Myocyte (in vitro differentiated cells): Measurements from ENCODE around the gene ADIPOQ. TPM values are rescaled to one million over a fixed set of nuclear protein-coding genes. Genes with fewer than 3 reads are reported as not detected.
"Not testable (repeated sequence)": the region's sequence is repeated elsewhere in the genome, so short reads cannot be mapped to it uniquely, and the experiment has no call there.

Source experiments
- DNase-seq: peaks from one replicate; pipeline ENCODE4 v3.0.0-alpha.2; 2012; ENCODE audit warnings: low read depth
- total RNA-seq: library from RNA; depleted of rRNA; stranded (reverse); fragments of >200 nt; gene quantifications from 2 replicates; pipeline ENCODE4 v1.2.3, GENCODE V29; 2014

The ADIPOQ gene
- total RNA-seq, 1 donor from 2014 or later = not detected

DNA sequence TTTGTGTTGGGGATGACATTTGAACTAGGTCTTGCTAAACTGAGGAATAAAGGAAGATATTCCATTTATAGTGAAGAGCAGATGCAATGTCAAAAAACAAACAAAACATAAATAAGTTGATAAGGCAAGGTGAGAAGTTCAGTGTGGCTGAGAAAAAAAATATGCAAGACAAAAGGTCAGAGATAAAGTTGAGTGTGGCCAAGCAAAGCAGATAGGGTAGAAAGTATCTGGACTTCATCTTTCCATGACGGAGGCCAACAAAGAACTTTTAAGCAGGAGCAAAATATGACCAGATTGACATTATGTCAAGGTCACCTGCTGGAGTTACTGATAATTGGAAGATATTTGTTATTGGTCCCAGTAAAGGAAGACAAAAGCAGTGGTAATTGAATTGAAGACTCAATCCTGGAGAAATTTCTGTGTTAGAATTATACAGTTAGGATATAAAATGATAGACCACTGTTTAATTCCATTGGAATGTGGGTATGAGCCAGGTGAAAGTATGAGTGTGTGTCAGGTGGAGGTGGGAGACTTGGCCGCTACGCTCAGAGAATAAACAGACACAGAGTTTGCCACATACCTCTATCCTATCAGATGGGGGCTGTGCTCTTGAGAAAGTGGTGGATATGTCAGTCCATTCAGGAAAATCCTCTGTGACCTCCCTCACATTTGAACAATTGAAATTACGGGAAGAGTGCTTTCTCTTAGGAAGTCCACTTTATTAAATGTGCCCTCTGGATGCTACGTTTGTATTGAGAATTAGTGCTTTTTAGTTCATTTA, 28.1 kb downstream of the ADIPOQ start:
- no peak for DNase-seq

DNA sequence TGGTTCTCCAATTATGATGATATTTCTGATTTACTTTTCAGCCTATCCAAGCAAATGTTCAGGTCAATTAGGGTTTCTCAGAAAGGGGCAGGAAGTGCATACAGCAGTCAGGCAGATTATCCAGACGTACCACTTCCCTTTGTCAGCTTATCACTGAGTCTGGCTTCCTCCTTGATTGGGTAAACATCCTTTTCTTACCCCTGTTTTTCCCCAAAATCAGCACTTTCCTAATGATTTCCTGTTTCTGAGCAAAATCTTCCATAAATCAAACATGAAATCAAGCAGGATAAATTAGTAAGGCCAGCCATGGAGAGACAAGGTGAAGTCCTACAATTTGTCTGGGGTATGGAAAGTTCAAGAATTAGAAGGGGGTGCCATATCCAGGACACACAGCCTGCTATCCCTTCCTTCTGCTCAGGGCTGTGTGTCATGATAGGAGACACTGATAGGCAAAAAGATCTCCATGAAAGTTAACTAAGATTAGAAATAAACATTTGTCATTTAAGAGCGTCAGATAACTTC, 29.0 kb downstream of the ADIPOQ start:
- no peak for DNase-seq

DNA sequence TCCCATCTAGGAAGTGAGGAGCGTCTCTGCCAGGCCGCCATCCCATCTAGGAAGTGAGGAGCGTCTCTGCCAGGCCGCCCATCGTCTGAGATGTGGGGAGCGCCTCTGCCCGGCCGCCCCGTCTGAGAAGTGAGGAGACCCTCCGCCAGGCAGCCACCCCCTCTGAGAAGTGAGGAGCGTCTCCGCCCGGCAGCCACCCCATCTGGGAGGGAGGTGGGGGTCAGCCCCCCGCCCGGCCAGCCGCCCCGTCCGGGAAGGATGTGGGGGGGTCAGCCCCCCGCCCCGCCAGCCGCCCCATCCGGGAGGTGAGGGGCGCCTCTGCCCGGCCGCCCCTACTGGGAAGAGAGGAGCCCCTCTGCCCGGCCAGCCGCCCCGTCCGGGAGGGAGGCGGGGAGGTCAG, 31.3 kb downstream of the ADIPOQ start:
- DNase-seq = not testable (repeated sequence)

DNA sequence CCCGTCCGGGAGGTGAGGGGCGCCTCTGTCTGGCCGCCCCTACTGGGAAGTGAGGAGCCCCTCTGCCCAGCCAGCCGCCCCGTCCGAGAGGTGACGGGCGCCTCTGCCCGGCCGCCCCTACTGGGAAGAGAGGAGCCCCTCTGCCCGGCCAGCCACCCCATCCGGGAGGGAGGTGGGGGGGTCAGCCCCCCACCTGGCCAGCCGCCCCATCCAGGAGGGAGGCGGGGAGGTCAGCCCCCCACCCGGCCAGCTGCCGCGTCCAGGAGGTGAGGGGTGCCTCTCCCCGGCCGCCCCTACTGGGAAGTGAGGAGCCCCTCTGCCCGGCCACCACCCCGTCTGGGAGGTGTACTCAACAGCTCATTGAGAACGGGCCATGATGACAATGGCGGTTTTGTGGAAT, 31.7 kb downstream of the ADIPOQ start:
- DNase-seq = not testable (repeated sequence)

DNA sequence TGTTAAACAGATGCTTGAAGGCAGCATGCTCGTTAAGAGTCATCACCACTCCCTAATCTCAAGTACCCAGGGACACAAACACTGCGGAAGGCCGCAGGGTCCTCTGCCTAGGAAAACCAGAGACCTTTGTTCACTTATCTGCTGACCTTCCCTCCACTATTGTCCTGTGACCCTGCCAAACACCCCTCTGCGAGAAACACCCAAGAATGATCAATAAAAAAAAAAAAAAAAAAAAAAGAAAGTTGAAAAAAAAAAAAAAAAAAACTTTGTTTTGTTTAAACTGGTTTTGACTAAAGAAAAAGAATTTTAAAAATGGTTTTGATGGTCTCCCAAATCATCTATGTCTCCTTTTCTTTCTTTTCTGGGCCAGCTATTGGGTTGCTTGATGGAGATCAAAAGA, 32.3 kb downstream of the ADIPOQ start:
- not testable (repeated sequence) for DNase-seq

DNA sequence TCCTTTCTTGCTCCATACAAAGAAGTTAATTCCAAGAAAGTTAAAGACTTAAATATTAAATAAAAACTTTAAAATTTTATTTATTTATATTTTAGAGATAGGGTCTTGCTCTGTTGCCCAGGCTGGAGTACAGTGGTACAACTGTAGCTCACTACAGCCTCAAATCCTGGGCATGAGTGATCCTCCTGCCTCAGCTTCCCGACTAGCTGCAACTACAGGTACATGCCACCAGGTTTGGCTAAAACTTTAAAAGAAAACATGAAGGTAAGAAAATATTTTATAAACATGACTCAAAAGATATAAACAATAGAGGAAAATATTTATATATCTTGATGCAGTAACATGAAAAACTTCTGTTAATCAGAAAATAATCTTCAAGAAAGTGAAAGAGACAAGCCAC, 33.2 kb downstream of the ADIPOQ start:
- DNase-seq = no peak

DNA sequence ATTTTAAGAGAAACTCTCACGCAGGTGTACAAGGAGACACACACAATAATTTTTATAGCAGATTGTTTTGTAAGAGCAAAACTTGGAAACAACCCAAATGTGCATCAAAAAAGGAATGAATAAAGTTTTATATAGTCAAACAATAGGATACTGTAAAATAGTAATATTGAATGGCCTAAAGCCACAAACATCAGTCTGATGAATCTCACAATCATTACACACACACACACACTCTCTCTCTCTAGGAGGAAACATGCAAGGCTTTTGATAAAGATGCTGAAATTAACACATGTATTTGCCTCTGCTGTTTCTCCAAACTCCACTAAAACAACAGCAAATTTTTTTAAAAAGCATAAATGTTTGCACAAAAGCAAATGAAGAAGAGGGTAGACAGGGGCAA, 37.3 kb downstream of the ADIPOQ start:
- no peak for DNase-seq

DNA sequence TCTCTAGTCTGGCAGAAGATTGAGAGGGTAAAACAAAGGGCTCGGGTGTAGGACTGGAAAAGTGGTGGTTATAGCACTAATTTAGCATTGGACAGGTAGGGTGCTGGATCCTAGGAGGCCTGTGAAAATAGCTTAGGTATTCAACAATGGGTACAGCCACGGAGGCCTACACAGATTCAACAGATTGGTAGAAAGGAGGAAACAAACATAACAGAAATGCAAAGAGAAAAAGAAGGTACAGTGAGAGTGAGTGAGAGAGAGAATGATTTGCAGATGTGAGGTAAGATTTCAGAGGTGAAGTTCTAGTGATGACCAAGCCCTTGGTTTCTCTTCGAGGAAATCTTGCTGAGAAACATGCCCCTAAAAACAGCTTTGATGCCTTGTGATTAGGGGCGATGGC, 37.9 kb downstream of the ADIPOQ start:
- DNase-seq = no peak

DNA sequence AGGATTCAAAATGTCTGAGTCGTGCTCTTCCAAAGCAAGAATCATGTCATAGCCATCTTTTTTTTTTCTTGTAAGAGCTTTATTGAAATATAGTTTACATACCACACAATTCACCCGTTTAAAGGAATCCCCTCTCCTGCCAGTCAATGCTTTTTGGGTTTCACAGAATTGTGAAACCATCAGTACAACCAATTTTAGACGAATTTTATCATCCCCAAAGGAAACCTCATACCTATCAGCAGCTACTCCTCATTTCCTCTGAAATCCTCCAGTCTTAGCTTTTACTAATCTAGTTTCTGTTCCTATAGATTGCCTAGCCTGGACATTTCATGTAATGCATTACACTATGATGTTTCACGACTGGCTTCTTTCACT, 39.6 kb downstream of the ADIPOQ start:
- no peak for DNase-seq

DNA sequence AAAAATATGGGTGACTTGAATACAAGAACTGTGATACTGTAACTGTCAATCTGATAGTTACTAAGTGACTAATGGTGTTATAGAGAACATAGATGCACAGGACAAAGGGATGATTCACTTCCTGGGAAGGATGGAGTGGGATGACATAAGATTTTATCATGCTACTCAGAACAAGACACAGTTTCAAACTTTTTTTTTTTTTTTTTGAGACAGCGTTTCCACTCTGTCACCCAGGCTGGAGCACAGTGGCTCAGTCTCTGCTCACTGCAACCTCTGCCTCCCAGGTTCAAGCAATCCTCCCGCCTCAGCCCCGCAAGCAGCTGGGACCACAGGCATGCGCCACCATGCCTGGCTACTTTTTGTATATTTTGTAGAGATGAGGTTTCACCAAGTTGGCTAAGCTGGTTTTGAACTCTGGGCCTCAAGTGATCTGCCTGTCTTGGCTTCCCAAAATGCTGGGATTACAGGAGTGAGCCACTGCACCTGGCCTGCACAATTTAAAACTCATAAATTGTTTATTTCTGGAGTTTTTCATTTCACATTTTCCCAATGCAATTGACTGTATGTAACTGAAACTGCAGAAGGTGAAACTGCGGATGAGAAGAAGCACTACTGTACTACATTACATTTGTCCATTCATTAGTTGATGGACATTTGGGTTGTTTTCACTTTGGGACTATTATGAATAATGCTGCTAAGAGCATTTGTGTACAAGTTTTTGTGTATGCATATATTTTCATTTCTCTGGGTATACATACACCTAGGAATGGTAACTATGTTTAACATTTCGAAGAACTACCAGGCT, 40.6 kb downstream of the ADIPOQ start:
- peak; percentile 20 for DNase-seq

DNA sequence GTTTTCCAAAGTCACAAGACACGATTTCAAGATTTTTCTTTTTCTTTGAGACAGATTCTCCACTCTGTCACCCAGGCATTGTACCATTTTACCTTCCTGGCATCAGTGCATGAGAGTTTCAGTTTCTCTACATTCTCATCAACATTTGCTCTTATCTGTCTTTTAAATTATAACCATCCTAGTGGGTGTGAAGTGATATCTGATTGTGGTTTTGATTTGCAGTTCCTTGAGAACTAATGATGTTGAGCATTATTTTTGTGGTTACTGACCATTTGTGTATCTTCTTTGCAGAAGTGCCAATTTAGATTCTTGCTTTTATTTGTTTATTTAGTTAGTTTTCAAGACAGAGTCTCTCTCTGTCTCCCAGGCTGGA, 41.2 kb downstream of the ADIPOQ start:
- no peak for DNase-seq

DNA sequence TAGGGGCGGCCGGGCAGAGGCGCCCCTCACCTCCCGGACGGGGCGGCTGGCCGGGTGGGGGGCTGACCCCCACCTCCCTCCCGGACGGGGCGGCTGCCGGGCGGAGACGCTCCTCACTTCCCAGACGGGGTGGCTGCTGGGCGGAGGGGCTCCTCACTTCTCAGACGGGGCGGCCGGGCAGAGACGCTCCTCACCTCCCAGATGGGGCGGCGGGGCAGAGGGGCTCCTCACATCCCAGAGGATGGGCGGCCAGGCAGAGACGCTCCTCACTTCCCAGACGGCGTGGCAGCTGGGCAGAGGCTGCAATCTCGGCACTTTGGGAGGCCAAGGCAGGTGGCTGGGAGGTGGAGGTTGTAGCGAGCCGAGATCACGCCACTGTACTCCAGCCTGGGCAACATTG, 42.4 kb downstream of the ADIPOQ start:
- DNase-seq = not testable (repeated sequence)

DNA sequence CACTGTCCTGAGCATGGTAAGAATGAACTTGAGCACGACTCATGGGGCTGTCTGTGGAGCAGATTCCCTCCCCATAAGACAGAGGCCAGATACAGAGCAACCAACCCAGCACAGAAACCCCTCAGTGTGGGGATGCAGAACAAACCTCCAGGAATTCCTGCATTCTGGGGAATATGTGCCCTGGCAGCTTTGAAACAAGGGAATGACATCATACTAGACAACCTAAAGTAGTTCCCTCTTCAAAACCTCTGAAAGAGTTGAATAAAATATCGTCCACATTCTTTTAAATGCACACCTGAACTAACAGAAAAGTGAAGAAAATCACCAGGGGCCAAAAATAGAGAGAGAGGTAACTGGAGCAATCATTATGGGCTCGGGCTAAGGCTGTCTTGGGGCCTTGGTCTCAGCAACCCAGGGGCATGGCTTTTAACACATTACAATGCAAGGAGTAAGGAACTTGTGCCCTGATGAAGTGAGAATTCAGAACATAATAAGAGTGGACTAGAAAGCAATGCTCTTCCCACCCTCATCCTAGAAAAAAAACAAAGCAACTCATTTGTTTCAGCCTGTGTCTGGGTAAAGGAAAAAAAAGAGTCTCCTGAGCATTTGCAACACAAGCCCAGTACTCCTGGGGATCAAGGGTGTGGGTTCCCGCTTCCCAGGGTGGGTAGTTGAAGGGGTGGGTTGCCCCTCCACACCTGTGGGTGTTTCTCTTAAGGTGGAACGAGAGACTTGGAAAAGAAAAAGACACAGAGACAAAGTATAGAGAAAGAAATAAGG, 43.9 kb downstream of the ADIPOQ start:
- no peak for DNase-seq

DNA sequence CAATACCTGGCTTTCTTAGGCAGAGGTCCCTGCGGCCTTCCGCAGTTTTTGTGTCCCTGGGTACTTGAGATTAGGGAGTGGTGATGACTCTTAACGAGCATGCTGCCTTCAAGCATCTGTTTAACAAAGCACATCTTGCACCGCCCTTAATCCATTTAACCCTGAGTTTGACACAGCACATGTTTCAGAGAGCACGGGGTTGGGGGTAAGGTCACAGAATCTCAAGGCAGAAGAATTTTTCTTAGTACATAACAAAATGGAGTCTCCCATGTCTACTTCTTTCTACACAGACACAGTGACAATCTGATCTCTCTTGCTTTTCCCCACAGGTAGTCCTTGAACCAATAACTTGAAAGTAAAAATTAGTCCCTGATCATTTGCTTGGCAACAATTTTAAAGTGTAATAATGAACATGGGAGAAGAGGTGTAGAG, 45.0 kb downstream of the ADIPOQ start:
- DNase-seq = not testable (repeated sequence)

DNA sequence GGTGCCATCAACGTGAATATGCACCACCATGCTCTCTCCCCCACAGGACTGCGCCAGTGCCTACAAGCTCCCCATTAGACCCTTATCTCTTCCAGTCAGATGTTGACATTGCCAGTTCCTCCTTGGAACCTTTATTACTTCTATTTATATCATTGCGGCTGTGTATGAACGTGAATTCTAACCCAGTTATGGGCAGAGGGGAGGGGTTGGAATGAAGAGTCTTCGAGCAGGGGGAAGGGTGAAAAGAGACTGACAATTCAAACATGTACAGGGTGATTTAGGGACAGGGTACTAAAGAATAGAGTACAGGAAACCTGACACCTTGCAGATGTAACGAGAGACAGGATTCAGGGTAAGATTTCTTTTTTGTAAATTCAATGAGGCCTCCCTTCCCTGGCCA, 46.1 kb downstream of the ADIPOQ start:
- peak; percentile 62 for DNase-seq

DNA sequence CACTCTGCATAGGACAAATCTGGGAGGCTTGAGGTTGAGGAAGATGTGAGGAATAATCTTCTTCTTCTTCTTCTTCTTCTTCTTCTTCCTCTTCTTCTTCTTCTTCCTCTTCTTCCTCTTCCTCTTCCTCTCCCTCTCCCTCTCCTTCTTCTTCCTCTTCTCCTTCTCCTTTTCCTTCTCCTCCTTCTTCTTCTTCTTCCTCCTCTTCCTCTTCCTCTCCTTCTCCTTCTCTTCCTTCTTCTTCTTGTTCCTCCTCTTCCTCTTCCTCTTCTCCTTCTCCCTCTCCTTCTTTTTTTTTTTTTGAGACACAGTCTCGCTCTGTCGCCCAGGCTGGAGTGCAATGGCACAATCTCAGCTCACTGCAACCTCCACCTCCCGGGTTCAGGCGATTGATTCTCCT, 47.2 kb downstream of the ADIPOQ start:
- not testable (repeated sequence) for DNase-seq

DNA sequence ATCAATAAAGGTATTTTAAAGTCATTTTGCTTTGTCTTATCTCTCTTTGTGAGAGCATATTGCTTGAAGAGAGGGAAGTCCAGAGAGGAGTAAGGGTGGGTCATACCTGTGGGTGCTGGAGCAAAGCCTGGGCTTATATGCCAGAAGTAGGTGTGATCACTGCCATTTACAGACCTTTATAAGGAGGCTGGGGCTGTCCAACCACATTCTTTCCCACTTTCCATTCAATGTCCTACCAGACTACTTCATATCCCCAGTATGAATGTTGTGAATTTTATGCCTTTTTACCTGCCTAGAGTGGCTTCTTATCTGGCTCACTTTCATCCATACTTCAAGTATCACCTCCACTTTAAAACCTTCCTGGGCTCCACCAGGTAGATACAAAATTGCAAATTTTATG, 48.4 kb downstream of the ADIPOQ start:
- no peak for DNase-seq

DNA sequence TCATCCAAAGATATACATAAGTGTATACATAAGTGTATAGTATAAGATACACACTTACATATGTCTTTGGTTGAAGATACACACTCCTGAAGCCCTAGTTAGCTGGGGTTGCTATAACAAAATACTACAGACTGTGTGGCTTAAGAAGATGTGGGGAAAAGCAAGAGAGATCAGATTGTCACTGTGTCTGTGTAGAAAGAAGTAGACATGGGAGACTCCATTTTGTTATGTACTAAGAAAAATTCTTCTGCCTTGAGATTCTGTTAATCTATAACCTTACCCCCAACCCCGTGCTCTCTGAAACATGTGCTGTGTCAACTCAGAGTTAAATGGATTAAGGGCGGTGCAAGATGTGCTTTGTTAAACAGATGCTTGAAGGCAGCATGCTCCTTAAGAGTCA, 50.6 kb downstream of the ADIPOQ start:
- not testable (repeated sequence) for DNase-seq

DNA sequence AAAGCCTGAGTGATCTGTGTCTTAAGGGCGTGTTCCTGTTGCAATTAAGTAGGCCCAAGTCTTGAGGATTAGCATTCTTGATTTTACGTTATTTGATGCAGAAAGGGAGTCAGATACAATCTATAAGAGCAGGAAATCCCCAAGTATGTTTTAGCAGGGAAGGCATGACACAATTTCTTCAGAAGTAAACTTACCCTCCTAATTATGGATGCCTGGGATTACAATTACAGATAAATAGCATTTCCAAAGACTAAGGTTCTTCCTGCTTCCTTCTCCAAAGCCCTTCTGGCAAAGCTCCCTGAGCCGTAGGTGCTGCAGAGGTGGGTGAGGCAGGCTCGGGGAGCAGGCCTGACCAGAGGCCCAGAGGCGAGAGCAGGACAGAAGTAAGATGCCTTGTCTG, 52.9 kb downstream of the ADIPOQ start:
- DNase-seq = no peak

DNA sequence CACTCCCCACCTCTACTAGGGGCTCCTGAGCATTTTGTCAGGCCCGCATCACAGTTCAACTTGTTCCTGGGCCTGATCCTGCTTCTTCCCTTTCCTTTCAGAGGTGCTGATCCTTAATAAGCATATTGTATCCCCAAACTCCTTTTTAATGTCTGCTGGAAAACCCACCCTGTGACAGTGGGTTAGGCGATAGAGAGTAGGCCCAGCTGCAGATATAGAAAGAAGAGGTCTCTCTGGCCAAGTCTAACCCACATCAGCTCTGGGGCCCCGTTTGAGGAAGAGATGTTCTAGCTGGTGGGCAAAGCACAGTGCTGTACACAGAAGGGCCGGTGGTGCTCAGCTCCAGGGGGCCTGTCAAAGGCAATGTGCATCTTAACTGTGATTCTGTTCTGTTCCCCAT, 53.5 kb downstream of the ADIPOQ start:
- no peak for DNase-seq

DNA sequence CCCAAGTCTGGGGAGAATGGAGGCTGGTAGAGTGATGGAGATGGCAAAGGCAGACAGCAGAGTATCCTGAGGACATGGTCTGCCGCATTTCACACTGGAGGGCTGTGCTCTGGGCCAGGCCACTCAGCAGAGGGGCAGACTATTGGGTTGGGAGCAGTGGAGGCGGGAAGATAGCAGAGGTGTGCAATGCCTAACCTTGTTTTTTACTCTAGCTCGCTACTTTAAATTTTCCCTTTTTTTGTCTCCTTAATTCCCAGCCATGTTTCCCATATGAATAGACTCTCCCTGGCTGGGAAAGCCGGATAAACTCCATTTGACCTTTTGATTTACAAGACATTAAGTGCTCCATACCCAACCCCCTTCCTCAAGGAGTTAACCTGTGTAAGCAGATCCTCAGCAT, 54.4 kb downstream of the ADIPOQ start:
- DNase-seq = no peak
